Measurements from ENCODE around the gene CBARP.

CBARP gene

DNA sequence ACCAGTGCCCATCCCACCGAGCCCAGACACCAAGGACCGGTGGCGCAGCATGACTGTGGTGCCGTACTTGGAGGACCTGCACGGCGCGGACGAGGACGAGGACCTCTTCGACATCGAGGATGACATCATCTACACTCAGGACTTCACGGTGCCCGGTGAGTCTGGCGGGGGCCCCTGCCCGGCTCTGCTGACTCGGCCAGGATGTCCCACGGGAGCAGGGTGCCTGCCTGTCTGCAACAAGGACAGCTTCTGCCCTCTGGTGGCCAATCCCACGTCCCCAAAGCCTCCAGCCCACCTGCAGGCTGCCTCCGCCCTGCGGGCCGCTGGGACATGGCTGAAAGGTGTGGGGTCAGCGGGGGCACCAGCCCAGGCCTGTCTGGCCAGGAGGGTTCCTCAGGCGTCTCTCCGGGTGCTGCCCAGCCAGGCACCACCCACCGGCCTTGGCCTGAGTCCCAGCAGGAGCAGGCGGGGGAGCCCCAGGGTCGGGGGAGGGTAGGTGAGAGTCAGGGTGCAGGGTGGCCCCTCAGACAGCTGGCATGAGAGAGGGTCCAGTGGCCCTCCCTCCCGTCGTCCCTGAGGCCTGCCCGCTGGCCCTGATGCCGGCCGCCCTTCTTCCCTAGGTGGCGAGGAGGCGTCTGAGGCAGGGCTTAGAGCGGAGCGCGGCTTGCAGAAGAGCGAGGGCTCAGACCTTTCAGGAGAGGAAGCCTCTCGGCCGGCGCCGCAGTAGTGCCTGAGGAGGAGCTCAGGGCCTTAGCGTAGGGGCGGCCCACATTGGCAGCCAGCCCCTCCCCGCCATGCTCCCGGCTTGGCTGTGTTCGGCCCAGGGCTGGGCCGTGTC, 14.6 kb downstream of the CBARP start:
- Histone ChIP-seq H3K36me3 (replicated peaks) (peaks cover 79% of the 10 kb centered on the region), H3K4me1 (no peaks in the 10 kb centered on the region)
- peak in 1 of 2 experiments; percentile 78 for DNase-seq (ENCODE audit: low spot score in 2 of 2)

DNA sequence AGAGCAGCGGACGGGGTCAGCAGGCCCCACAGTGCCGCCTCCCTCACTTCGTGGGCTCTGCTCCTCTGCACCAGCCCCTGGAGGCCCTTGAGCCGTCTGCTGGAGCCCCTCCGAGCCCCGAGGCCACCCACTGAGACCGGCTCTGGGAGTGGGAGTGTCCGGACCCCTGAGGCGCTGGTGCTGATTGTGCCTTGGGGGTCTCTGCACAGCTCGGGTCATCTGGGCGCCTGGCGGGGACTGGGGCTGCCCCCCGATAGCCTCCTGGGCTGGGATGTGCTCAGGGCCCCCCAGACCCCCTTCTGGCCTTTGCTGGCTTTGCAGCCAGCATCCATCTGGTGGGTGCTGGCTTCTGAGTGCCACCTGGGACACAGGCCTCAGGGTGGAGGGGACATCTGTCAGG, 15.4 kb downstream of the CBARP start:
- H3K36me3 ChIP-seq (replicated peaks), result peaks cover 71% of the 10 kb centered on the region
- H3K4me3 ChIP-seq, result no peak overlapping the region
- in situ Hi-C loops (cut with MboI; ENCODE audit: low sequenced_read_pairs), result no loop called here

More for the DNA sequence above, 14.6 kb downstream of the CBARP start:
- Histone ChIP-seq H3K9me3 (no peaks in the 10 kb centered on the region), H3K27me3 (ENCODE audit: low read depth) (no peaks in the 10 kb centered on the region), H3K4me3 (no peak overlapping the region)
- in situ Hi-C loops (cut with MboI; ENCODE audit: low sequenced_read_pairs), result no loop called here

DNA sequence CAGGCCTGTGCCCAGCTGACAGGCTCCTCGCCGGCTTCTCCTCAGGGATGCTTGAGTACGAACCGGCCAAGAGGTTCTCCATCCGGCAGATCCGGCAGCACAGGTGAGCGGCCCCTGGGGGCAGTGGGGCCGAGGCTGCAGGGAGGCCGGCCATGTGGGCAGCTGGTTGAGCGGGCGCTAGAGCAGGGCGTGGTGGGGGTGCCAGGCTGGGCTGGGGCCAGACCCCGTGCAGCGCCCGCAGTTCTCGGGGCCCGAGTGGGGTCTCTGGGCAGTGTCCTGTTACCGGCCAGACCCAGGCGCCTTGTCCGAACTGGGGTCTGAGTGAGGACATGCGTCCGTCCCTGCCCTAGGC, 15.9 kb downstream of the CBARP start:
- no peaks in the 10 kb centered on the region for H3K4me1 ChIP-seq
- DNase-seq (ENCODE audit: low spot score in 2 of 2), result no peak
- peaks cover 66% of the 10 kb centered on the region for H3K36me3 ChIP-seq (replicated peaks)
- no peak overlapping the region for H3K4me3 ChIP-seq
- in situ Hi-C loops (cut with MboI; ENCODE audit: low sequenced_read_pairs), result no loop called here
- no peaks in the 10 kb centered on the region for H3K9me3 ChIP-seq
- no peaks in the 10 kb centered on the region for H3K27me3 ChIP-seq (ENCODE audit: low read depth)

More for the DNA sequence above, 15.4 kb downstream of the CBARP start:
- H3K9me3 ChIP-seq, result no peaks in the 10 kb centered on the region
- no peak for DNase-seq (ENCODE audit: low spot score in 2 of 2)
- H3K4me1 ChIP-seq, result no peaks in the 10 kb centered on the region
- no peaks in the 10 kb centered on the region for H3K27me3 ChIP-seq (ENCODE audit: low read depth)

DNA sequence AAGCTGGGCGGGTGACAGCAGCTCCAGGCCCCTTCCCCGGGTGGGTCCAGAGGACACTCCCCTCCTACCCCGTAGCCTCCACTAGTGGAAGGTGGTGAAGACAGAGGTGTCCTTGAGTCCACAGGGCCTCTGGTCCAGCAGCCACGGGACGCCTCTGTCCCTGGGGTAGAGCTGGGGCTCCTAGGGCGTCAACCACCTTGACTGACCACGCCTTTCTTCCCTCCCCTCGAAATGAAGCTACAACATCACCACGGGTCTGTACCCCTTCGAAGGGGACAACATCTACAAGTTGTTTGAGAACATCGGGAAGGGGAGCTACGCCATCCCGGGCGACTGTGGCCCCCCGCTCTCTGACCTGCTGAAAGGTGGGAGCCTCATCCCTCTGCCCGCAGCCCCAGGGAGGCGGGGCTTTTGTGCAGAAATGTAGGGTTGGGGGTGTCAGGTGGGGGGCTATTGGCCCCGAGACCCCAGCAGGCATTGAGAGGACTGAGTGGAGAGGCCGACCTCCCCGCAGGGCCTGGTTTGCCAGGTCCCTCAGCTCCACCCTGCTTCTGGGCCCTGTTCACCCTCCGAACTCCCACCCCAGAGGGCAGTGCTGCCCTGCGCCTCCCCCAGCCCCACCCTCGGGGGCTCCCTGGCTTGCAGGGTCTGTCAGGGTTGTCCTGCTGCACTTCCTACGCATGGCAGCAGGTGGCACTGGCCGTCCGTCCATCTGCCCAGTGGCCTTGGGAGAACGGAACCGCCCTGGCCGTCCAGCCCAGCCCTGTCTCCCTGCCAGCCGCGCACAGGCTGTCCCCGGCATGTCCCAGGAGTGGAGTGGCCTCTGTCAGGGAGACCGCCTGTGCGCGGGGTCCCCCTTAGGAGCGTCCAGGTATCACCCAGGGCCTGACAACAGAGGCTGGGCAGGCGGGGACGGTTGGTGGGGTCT, 16.6 kb downstream of the CBARP start:
- DNase-seq (ENCODE audit: low spot score in 2 of 2), result peak in 1 of 2 experiments; percentile 59
- no peaks in the 10 kb centered on the region for H3K4me1 ChIP-seq
- no peaks in the 10 kb centered on the region for H3K9me3 ChIP-seq
- H3K36me3 ChIP-seq (replicated peaks), result peaks cover 60% of the 10 kb centered on the region
- in situ Hi-C loops (cut with MboI; ENCODE audit: low sequenced_read_pairs), result no loop called here
- H3K27me3 ChIP-seq (ENCODE audit: low read depth), result no peaks in the 10 kb centered on the region
- H3K4me3 ChIP-seq, result no peak overlapping the region

DNA sequence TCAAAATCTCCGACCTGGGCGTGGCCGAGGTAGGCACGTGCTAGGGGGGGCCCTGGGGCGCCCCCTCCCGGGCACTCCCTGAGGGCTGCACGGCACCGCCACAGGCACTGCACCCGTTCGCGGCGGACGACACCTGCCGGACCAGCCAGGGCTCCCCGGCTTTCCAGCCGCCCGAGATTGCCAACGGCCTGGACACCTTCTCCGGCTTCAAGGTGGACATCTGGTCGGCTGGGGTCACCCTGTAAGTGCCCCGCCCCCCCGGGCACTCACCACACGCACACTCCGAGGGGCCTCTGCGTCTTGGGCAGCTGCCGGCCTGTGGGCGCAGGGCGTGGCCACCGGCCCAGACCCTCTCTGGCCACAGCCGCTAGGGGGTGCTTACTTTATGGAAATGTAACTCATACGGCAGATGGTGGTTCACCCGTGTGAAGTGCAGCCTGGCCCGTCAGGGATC, 17.3 kb downstream of the CBARP start:
- H3K4me1 ChIP-seq, result no peaks in the 10 kb centered on the region
- no peak overlapping the region for H3K4me3 ChIP-seq
- in situ Hi-C loops (cut with MboI; ENCODE audit: low sequenced_read_pairs), result no loop called here
- no peak for DNase-seq (ENCODE audit: low spot score in 2 of 2)
- H3K36me3 ChIP-seq (replicated peaks), result peaks cover 52% of the 10 kb centered on the region
- no peaks in the 10 kb centered on the region for H3K27me3 ChIP-seq (ENCODE audit: low read depth)
- H3K9me3 ChIP-seq, result no peaks in the 10 kb centered on the region

DNA sequence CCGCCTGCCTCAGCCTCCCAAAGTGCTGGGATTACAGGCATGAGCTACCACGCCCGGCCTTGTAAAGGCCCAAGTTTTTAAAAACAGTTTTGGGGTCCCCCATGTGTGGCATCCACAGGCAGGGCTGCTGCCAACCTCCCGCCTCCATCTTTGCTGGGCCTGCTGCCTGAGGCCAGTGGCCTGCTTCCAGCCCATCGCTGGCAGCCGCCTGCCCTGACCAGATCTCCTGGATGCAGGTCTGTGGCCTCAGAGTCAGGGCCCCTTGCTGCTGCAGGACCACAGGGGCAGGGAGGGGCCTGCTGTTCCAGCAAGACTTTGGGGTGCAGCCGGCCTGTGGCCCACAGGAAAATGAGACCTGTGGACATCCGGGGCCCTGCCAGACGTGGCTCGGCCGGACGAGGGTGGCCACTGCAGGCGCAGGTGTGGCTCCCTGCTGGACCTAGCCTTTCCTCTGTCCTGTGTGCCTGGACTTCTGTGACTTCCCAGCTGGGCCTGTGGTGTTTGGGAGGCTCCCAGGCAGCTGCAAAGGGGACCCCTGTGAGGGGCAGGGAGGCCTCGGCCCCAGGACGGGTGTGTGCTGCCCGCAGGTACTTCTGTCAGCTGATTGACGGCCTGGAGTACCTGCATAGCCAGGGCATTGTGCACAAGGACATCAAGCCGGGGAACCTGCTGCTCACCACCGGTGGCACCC, 17.9 kb downstream of the CBARP start:
- no peak overlapping the region for H3K4me3 ChIP-seq
- no peaks in the 10 kb centered on the region for H3K27me3 ChIP-seq (ENCODE audit: low read depth)
- peaks cover 50% of the 10 kb centered on the region for H3K36me3 ChIP-seq (replicated peaks)
- in situ Hi-C loops (cut with MboI; ENCODE audit: low sequenced_read_pairs), result no loop called here
- DNase-seq (ENCODE audit: low spot score in 2 of 2), result no peak
- no peaks in the 10 kb centered on the region for H3K9me3 ChIP-seq
- H3K4me1 ChIP-seq, result no peaks in the 10 kb centered on the region

DNA sequence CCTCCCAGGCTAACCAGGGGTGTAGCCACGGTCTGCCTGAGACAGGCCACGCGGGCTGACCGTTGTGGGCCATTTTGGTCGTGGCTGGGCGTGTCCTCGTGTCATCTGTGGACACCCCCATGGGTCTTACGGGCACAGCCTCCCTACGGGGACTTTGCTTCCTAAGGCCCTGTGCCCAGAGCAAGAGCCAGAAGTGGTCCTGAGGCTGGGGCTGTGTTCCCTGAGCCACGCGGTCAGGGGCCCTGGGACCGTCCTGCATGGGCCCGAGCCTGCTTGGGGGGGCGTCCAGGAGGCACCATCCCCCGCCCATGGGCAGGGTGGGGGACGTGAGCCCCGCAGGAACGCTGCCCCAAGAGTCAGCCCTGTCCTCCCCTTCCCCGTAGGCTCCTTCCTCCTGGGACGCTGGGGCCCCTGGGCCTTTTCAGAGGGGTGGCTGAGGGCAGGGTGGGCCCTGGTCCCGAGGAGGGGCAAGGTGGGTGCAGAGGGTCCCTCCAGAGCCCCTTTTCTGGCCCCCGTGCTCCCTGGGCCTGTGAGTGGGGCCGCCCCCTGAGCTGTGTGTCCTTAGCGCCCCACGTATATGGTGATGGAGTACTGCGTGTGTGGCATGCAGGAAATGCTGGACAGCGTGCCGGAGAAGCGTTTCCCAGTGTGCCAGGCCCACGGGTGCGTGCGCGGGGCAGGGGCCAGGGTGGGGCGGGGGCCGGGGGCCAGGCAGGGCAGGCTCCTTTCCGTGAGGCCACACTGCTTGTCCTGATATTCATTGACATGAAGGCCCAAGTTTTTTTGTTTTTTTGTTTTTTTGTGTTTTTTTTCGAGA, 18.8 kb downstream of the CBARP start:
- H3K27me3 ChIP-seq (ENCODE audit: low read depth), result no peaks in the 10 kb centered on the region
- no peak for DNase-seq (ENCODE audit: low spot score in 2 of 2)
- H3K4me1 ChIP-seq, result no peaks in the 10 kb centered on the region
- H3K36me3 ChIP-seq (replicated peaks), result peaks cover 47% of the 10 kb centered on the region
- in situ Hi-C loops (cut with MboI; ENCODE audit: low sequenced_read_pairs), result no loop called here
- H3K4me3 ChIP-seq, result no peak overlapping the region
- H3K9me3 ChIP-seq, result no peaks in the 10 kb centered on the region

DNA sequence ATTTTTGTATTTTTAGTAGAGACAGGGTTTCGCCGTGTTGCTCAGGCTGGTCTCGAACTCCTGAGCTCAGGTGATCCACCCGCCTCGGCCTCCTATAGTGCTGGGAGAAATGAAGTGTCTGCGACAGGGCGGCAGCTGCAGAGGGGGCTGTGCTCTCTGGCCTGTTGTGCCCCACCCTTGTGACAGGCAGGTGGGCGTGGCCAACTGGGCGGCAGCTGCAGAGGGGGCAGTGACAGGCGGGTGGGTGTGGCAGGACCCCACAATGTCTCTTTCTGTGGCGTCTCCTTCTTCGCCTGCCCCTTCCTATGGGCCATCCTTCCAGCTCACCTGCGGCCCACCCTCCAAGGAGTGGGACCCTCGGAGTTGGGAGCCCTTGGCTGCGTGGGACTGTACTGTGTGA, 20.4 kb downstream of the CBARP start:
- Histone ChIP-seq H3K4me3 (no peak overlapping the region), H3K9me3 (no peaks in the 10 kb centered on the region), H3K27me3 (ENCODE audit: low read depth) (no peaks in the 10 kb centered on the region), H3K4me1 (no peaks in the 10 kb centered on the region), H3K36me3 (replicated peaks) (peaks cover 38% of the 10 kb centered on the region)
- DNase-seq (ENCODE audit: low spot score in 2 of 2), result no peak
- in situ Hi-C loops (cut with MboI; ENCODE audit: low sequenced_read_pairs), result no loop called here

DNA sequence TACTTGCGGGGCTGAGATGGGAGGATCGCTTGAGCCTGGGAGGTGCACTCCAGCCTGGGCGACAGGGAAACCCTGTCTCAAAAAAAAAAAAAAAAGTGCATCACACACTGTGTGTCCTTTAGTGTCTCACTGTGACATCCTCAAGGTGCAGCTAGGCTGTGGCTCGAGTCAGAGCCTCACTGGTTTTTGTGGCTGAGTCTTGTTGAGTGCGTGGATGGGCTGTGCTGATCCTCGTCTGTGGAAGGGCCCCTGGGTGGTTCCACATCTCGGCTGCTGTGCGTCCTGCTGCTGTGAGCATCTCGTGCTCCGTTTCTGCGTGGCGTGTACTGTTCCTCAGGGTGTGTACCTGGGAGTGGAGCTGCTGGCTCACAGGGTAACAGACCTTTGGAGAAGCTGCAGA, 21.0 kb downstream of the CBARP start:
- Histone ChIP-seq H3K27me3 (ENCODE audit: low read depth) (no peaks in the 10 kb centered on the region), H3K9me3 (no peaks in the 10 kb centered on the region), H3K4me3 (no peak overlapping the region), H3K4me1 (no peaks in the 10 kb centered on the region), H3K36me3 (replicated peaks) (peaks cover 33% of the 10 kb centered on the region)
- DNase-seq (ENCODE audit: low spot score in 2 of 2), result no peak
- in situ Hi-C loops (cut with MboI; ENCODE audit: low sequenced_read_pairs), result no loop called here

DNA sequence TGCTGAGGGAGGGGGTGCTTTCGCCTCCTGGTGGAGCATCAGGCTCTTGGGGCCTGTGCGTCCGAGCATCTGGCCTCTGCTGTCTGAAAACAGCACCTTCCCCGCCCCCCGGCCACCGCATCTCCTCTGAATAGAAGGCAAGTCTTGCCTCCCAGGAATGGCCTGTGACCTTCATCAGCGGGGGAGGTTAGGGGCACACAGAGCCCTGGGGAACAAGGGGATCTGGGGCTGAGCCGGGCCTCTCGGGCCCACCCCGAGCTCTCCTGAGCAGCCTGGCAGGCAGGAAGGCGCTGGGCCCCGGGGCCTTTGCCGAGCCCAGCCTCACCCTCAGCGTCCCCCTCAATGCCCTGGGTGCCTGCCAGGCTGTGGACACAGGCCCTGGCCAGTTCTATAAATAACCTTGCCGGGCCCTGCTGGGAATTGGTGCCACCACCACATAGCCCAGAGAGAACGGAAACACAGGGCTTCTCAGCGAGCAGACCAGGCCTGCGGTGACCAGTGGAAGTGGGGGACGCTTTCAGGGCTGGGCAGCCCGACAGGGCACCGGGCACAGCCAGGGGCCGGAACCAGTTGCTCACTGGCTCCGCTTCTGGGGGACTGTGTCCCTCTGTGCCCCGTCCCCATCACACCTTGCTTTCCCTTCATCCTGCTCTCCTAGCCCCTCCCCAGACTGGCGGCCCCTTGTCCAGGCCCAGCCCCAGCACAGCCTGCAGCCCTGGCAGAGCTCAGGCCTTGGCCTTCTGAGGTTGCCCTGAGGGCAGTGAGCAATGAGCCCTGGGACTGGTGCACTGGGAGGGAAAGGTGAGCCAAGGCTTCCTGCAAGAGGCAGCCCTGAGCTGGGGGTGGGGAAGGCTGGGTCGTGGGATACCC, 22.7 kb downstream of the CBARP start:
- in situ Hi-C loops (cut with MboI; ENCODE audit: low sequenced_read_pairs), result no loop called here
- H3K27me3 ChIP-seq (ENCODE audit: low read depth), result no peaks in the 10 kb centered on the region
- peaks cover 27% of the 10 kb centered on the region for H3K36me3 ChIP-seq (replicated peaks)
- no peak for DNase-seq (ENCODE audit: low spot score in 2 of 2)
- H3K4me3 ChIP-seq, result no peak overlapping the region
- H3K9me3 ChIP-seq, result no peaks in the 10 kb centered on the region
- H3K4me1 ChIP-seq, result no peaks in the 10 kb centered on the region

DNA sequence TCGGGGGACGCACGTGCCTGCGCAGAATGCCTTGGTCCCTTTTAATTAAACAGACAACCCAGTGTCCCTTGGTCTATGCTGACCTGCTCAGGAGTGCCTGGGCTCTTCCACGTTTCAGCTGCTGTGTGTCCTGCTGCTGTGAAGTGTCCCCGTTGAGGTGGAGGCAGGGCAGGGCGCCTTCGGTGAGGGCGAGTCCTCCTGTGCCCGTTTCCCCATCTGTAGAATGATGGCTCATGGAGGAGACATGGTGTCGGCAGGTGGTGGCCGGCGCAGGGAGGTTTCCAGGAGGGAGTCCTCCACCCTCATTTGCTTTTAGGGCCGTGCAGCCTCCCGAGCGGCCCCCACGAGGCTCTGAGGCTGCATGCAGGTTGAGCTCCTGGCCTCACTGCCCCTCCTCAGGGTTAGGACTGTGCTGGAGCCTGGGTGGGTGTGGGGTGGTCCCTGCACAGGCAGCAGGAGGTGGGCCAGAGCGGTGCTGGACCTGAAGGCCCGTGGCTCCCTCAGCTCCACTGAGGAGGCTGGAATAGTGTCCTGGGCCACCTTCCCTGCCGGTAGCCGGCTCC, 23.4 kb downstream of the CBARP start:
- DNase-seq (ENCODE audit: low spot score in 2 of 2), result no peak
- Histone ChIP-seq H3K36me3 (replicated peaks) (peaks cover 28% of the 10 kb centered on the region), H3K4me3 (no peak overlapping the region), H3K27me3 (ENCODE audit: low read depth) (no peaks in the 10 kb centered on the region), H3K9me3 (no peaks in the 10 kb centered on the region), H3K4me1 (no peaks in the 10 kb centered on the region)
- in situ Hi-C loops (cut with MboI; ENCODE audit: low sequenced_read_pairs), result no loop called here

Data from HAP-1 (cell line).